Dermis blood vessel endothelial cell (primary cell): ENCODE data around the gene DDX11. TPM values are rescaled to one million over a fixed set of nuclear protein-coding genes. Genes with fewer than 3 reads are reported as not detected.
"Not testable (repeated sequence)": the region's sequence is repeated elsewhere in the genome, so short reads cannot be mapped to it uniquely, and the experiment has no call there.

ENCODE experiments used
- DNase-seq: peaks from one replicate; pipeline ENCODE4 v3.0.0; 2010
- total RNA-seq: library from RNA; depleted of rRNA; stranded (reverse); fragments of >200 nt; gene quantifications from 2 replicates; pipeline ENCODE4 v1.2.3, GENCODE V29; 2014

Gene DDX11
- total RNA-seq, 1 donor from 2014 or later = 19.7 TPM

DNA sequence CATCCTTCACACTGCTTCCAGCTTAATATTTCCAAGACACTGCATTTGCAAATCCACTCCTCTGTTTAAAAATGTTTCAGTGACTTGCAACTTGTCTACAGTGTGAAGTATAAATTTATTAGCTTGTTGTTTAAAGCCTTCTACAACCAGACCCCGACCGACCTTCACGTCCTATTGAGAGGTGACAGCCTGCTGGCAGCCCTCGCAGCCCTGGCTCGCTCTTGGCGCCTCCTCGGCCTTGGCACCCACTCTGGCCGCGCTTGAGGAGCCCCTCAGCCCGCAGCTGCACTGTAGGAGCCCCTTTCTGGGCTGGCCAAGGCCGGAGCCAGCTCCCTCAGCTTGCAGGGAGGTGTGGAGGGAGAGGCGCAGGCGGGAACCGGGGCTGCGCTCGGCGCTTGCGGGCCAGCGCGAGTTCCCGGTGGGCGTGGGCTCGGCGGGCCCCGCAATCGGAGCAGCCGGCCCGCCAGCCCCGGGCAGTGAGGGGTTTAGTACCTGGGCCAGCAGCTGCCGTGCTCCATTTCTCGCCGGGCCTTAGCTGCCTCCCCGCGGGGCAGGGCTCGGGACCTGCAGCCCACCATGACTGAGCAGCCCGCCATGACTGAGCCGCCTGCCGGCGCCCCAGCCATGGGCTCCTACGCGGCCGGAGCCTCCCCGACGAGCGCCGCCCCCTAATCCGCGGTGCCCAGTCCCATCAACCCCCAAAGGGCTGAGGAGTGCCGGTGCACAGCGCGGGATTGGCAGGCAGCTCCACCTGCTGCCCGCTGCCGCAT, 2.5 kb upstream of the DDX11 start:
- not testable (repeated sequence) for DNase-seq

DNA sequence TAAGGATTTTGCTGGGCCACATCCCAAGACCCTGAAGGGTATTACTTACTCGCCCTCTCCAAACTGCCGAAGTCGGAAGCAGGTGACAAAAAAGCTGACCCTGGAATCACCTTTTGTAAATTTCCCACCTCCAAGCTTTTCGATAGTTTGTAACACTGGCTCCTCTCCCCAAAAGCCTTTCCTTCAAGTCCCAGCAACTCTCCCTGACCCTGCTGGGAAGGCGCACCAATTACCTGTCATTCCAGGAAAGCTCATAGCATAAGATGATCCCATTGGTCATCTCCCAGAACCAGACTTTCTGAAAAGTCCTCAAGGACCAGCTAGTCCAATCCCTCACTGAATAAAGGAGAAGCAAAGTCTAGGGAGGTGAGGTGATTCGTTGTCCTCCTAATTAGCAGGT, 698 bp upstream of the DDX11 start:
- DNase-seq = not testable (repeated sequence)

DNA sequence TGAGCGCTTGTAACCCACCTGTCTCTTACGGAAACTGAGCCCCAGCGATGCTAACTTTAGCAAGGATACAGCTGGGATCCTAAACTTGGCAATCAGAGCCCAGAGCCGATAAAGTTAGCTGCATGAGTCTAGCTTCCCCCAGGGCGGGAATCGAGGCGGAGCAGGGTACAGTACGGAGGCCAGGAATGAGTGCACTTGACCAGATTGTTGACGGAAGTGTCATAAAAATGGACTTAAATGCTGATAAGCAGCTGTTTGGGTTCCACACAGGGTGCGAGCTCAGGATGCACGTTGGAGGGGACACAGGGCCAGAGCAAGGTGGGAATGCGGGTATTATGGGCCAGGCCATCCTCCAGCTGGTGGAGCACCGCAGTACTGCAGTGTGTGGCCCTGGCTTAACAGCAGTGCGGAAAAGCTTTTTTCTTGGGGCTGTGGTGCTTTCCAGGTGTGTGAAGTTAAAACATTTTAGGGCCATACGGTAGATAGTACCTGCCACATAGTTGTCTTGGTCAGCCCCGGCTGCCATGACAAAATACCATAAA, 744 bp downstream of the DDX11 start:
- peak; percentile 30 for DNase-seq

DNA sequence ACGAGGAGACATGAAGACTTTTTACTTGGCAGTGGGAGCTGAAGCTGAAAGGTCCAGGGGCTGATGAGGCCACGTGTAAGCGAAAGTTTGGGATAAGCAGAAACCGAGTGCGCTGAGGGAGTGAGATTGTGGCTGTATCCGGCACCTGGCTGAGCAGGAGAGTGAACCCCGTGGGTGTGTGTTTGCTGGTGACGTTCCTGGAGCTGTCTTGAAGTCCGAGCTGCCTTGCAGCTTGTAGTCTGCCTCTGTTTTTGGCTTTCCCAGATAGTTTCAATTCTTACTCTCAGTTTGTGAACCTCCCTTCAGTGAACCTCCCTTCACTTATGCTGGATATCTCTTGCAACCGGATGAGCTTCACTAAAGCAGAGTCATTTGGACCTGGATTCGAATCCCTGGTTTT, 2.5 kb downstream of the DDX11 start:
- not testable (repeated sequence) for DNase-seq

DNA sequence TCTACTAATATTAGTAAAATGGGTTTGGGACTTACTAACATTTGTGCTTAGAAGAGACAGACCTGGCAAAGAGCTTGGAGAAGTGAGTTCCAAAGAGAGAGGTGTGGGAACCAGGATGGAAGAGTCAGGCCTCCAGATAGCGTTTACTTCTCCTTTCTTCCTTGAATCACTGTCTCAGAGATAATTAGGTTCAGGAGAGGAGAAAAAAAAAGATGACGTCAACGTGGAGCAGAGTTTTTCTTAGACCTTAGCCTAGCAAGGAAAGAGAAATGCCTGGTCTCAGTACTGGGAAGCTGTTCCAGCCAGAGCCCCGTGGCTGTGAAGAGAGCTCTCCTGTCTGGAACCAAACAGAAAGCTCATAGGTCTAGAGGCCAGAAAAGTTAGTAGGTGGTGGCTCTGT, 3.4 kb downstream of the DDX11 start:
- not testable (repeated sequence) for DNase-seq

DNA sequence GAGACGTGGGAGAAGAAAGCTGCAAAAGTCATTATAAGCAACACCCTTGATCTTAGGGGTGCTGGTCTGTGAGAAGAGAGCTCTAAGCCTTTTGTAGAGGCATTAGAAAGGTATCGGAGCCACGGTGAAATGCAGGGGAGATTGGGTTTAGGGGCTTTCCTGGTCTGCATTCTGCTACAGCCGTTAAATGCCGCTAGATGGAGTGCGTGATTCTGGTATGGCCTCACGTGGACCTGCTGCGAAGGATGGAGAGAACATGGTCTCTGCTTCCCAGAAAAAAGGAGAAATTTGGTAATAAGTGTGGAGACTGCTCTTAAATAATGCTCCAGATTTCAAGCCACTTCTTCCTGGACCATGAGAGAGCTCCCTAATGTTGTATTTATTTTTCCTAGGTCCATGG, 4.3 kb downstream of the DDX11 start:
- not testable (repeated sequence) for DNase-seq

DNA sequence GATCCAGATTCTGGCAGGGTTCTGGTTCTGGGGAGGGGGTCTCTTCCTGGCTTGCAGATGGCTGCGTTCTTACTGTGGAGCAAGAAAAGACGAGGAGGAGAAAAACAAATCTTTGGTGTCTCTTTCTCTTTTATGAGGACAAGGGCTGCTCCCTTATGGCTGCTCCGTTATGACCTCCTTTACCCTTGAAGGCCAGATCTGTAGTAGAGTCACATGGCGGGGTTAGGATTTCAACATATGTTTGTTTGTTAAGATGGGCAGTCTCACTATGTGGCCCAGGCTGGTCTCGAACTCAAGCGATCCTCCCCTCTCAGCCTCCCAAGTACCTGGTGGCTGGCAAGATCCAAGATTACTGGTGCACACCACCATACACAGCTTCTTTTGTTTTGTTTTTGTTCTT, 5.8 kb downstream of the DDX11 start:
- not testable (repeated sequence) for DNase-seq

DNA sequence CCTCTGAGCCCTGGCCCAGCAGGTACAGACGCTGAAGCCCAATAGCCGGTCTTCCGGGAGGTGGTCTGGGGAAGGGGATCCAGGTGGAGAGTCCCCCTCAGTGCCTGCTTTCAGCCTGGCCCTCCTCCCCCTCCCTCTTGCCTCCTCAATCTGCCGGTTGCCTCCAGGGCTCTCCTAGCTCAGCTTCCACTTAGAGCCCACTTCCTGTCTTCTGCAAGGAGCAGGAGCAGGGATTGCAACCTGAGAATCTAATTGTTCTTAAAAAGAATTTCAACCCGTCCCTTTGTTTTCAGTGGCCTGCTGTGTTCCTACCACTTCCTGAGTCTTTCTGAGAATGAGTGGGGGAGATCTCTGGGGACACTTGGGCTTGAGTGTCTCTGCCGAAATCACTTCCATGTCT, 6.6 kb downstream of the DDX11 start:
- peak; percentile 35 for DNase-seq

DNA sequence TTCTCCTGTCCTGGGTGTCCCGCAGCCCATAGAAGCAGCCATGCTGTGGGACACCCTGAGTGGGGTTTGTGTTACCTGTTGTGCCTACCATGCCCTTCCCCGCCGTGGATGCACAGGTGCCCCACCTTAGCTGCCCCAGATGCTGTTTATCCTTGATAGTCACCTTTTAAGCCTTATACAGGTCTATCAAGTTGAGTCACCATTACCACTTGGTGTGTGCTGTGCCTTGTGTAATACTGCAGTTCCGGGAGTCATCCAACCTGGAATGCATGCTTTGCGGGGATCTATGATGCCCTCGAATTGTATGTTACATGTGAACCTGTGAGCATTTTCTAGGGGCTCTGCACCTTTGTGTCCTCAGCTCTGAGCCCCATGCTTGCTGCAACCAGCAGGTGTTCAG, 7.6 kb downstream of the DDX11 start:
- DNase-seq = not testable (repeated sequence)

DNA sequence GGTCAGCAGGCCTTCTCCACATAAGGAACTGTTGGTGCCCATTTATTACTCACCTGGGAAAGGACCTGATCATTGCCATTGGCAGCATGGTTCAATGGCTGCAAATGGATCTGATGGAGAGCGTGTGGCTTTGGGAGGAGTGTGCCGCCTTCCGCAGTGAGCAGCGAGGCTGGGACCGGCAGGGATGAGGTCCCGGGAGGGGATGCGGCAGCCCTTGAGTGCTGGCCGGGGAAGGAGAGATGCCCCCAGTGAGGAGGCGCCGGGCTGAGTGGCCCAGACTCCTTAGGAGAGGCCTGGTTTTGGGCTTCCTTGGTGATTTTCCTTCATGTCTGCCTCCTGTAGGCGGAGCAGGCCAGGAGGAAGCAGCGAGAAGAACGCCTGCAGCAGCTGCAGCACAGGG, 10.6 kb downstream of the DDX11 start:
- not testable (repeated sequence) for DNase-seq

DNA sequence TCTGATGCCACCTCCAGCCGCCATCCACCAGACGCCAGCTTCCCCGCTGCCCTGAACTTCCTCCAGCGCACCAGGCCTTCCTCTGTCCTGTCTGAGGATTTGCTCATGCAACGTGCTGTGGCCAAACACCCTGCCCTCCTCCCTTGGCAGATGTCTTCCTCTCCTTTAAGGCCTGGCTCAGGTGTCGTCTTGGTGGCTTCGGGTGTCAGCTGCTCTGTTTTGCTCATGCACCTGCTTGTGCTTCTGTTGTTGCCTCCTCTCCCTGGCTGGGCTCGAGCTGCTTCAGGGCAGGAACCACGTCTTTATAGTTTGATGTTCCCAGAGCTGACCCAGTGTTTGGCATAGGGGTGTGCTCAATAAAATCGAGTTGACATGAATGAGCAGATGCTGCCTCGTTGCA, 12.4 kb downstream of the DDX11 start:
- not testable (repeated sequence) for DNase-seq

DNA sequence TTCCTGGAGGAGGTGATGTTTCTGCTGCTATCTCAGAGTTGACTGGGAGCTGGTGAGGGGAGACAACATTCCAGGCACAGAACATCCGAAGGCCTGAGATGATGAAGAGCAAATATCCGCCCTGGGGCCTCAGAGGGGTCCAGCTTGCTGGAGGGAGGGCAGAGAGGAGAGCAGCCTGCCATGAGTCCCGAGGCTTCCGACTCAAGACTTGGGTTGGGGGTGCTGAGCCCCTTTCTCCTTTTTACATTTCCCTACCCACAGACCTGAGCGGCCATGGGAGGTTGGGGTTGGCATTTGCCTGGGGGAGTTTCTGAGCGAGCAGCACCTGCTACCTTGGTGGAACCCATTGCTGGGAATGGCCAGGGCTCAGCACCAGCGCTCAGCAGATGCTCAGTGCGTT, 13.8 kb downstream of the DDX11 start:
- not testable (repeated sequence) for DNase-seq

DNA sequence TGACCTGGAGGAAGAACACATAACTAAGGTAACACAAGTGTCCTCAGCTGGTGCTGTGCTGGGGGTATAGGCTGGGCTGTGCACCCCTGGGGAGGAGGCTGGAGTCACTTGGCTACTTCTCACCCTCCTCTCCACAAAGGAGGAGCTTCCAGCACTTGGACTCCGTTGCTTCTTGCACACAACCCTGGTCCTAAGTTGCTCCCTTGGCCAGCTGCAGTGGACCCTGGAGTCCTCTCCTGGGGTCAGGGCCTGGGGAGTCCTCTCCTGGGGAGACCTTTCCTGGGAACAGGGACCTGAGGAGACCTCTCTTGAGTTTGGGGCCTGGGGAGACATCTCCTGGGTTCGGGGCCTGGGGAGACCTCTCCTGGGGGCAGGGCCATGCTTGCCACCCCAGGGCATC, 14.3 kb downstream of the DDX11 start:
- not testable (repeated sequence) for DNase-seq

DNA sequence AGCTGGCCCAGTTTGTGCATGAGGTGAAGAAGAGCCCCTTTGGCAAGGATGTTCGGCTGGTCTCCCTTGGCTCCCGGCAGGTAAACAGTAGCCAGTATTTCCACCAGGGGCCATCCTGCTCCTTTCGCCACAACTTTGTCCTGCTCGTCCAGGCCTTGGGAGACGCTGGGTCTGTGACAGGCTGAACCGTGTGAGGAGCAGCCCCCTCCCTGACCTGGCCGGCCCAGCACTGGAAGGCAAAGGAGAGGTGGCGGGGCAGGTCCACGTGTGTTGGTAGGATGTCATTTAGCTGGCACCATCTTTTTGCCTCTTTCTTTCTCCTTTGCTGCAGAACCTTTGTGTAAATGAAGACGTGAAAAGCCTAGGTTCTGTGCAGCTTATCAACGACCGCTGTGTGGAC, 15.4 kb downstream of the DDX11 start:
- no peak for DNase-seq

DNA sequence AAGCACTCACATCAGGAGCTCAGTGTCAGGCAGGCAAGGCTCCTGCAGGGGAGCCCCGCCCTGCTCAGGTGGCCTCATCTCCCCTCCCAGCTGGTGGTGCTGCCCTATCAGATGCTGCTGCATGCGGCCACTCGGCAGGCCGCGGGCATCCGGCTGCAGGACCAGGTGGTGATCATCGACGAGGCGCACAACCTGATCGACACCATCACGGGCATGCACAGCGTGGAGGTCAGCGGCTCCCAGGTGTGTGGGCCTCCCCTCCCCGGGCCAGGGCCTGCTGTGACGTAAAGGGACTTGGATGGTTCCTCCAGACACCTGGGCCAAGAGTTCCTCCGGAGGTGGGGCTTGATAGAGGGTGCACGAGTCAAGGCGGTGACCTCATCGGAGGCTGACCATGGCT, 18.0 kb downstream of the DDX11 start:
- DNase-seq = not testable (repeated sequence)

DNA sequence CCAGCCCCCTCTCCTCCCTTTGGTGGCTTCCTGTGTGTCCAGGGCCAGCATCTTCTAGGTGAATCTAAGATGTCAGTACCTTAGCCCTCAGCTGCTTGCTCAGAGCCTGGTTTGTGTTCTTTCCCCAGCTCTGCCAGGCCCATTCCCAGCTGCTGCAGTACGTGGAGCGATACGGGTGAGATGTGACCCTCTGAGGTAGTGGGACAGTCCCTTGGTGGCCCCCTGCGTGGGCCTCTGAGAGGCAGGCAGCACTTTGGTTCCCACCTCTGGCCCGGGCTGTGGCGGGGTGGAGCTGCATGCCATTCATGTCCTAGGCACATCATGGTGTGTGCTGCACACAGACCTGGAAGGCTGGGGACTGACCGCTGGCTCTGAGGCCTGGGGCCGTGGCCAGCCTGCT, 19.1 kb downstream of the DDX11 start:
- not testable (repeated sequence) for DNase-seq

DNA sequence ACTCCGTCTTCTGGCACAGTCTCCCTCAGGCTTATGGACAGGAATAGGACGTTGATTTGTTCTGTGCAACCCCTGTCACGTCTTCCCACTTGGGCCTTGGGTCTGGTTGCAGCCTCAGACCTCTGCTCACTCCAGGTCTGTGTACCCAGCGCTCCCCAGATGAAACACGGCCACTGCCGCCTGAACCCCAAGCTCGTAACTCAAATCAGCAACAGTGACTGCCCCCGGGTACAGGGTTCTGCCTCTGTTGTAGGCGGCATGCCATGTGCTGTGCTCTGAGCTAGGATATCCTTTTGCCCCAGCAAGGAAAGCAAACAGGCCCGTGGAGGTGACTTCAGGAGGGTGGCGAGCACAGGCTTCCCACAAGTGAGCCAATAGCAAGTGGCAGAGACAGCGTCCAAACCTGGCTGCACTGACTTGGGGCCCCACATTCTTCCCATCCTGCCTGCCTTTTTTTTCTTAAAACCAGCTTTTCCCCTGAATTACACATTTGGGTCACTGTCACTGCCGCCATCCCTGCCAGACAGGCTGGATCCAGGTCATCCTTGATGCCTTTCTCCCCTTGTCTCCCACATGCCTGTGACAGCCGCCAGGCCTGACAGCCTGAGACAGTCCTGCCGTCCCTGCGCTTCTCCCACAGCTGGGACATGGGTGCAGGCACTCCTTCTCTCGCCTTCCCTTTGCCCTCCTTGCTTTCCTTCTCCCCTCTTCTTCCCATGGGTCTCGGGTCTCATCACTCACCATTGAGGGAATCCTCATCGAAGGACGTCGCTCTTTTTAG, 21.6 kb downstream of the DDX11 start:
- DNase-seq = not testable (repeated sequence)

DNA sequence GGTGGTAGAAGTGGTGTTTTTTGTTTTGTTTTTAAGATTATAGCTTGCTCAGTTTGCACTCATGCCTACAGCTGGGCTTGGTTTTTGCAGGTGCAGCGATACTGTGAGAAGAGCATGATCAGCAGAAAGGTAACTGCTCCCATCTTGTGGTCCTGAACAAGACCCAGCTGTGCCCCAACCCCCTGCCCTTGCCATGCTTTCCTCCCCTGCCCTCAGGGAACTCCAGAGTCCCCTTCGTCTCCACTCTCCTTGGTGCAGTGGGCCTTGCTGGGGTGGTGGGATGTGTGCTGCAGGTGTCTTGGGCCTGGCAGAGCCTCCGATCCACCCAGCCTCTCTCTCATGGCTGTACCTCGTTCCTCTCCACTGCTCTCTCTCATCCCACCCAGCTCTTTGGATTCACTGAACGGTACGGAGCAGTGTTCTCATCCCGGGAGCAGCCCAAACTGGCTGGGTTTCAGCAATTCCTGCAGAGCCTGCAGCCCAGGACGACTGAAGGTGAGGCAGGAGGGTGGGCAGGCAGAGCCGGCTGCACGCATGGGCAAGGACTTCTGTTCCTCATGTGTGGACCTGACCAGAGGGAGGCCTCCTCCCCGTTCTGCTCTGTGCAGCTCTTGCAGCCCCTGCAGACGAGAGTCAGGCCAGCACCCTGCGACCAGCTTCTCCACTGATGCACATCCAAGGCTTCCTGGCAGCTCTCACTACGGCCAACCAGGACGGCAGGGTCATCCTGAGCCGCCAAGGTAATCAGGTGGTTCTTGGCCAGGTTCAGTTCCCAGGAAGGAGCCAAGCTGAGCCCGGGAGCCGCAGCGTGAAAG, 22.8 kb downstream of the DDX11 start:
- DNase-seq = not testable (repeated sequence)

DNA sequence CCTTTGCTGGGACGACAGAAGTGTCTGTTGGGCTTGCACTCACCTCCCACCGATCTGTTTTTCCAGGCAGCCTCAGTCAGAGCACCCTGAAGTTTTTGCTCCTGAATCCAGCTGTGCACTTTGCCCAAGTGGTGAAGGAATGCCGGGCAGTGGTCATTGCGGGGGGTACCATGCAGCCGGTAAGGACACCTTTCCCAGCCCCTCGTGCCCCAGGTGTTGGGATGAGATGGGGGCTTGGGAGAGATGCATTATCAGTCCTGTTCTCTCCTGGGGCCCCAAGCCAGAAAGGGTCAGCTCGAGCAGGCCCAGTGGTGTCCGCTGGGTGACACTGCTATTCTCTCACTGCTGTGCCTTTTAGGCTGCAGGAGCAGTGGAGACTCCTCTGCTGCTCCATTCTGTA, 24.2 kb downstream of the DDX11 start:
- not testable (repeated sequence) for DNase-seq

DNA sequence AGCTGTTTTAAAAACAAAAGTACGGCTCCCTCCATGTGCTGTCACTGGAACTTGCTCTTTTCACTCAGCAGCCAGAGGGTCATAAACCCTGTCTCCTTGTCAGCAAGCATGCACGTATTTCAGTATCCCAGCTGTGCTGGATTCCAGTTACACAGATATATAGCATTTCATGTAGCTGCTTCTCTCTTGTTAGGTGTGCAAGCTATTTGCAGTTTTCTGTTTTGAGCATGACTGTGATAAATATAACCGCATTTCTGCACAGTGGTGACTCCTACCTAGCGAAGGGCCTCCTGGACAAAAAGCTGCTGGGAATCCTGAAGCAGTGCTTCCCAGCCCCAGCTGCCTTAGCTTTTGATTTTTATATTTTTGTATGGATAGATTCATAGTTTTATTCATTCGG, 24.7 kb downstream of the DDX11 start:
- DNase-seq = not testable (repeated sequence)

DNA sequence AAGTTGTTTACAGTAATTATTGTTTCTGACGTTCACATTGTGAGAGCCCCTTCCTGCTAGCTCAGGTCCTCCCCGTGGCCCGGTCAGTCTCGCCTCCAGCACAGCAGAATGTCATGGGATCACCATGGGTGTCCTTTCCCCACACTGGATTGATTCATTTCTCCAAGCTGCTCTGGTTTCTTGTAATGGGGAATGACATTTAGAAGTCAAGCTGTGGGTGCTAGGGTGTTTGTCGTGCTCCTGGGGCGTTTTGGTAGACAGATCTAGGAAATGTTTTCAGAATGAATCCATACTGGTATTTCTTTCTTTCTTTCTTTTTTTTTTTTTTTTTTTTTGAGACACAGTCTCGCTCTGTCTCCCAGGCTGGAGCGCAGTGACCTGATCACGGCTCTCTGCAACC, 25.1 kb downstream of the DDX11 start:
- not testable (repeated sequence) for DNase-seq

DNA sequence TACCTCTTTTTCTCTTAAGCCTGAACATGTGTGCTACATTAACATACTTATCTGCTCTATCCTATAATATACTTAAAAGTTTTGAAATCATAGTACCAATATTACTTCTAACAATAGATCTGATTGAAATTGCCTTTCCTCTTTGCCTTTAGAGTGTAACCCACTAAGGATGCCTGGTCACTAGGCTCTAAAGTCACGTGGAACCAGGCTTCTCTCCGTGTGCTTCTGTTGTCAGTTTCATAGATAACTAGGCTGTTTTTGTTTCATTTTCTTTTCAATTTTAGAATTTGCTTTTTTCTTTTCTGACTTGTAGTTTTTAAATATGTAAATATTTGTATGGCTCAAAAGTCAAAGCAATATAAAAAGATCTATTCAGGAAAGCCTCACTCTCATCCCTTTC, 25.8 kb downstream of the DDX11 start:
- DNase-seq = not testable (repeated sequence)
